ENCODE results near the gene PSG1.
"Not testable (repeated sequence)": the region's sequence is repeated elsewhere in the genome, so short reads cannot be mapped to it uniquely, and the experiment has no call there.

DNA sequence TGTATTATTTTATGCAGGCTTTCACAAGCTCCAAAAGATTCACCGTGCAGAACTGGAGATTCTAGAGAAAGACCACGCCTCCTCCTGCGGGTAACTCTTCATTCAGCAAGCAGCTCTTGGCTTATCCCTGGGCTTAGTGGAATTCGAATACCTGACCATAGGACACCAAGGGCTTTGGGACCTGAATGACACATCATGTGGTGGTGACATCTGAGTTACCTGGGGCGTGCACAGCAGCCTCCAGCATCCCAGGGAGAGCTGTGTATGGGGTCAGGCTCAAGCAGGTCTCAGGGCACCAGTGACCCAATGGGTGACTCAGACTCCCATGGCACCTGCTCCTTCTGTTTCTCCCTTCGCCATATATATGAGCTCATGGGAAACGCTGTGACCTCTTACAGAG is 10.9 kb upstream of the PSG1 start:
- TF ChIP-seq CTCF (IDR thresholded peaks at IDR 0.05; ENCODE audit: poor library complexity); EZH2 (IDR thresholded peaks at IDR 0.05; ENCODE audit: borderline replicate concordance); EZH2phosphoT487 (IDR thresholded peaks at IDR 0.05; ENCODE audit: low read depth, severe bottlenecking, unreplicated experiment): not testable (repeated sequence)

Data from hepatocyte (in vitro differentiated cells).